Fibroblast of skin of back (primary cell): ENCODE data around the gene GMEB2.
"Not testable (repeated sequence)": the region's sequence is repeated elsewhere in the genome, so short reads cannot be mapped to it uniquely, and the experiment has no call there.

ENCODE experiments used
- DNase-seq: peaks from one replicate; pipeline ENCODE4 v3.0.0-alpha.2; 2013

GMEB2 gene

GRCh38 chr20:63587776-63588591, 38.9 kb downstream of the GMEB2 start:
- no peak for DNase-seq

GRCh38 chr20:63587256-63587655, 39.6 kb downstream of the GMEB2 start:
- no peak for DNase-seq

GRCh38 chr20:63586797-63587196, 40.1 kb downstream of the GMEB2 start:
- no peak for DNase-seq

- DNase-seq: no peak
These were observed 41.0 kb downstream of the GMEB2 start for GRCh38 chr20:63585616-63586565.

GRCh38 chr20:63582382-63583063, 44.4 kb downstream of the GMEB2 start:
- no peak for DNase-seq

GRCh38 chr20:63580796-63581461, 46.0 kb downstream of the GMEB2 start:
- DNase-seq: peak; percentile 27

- DNase-seq: no peak
These were observed 47.7 kb downstream of the GMEB2 start for GRCh38 chr20:63579017-63579694.

GRCh38 chr20:63578224-63579016, 48.5 kb downstream of the GMEB2 start:
- DNase-seq: no peak

GRCh38 chr20:63577317-63577894, 49.5 kb downstream of the GMEB2 start:
- DNase-seq: no peak

GRCh38 chr20:63576311-63576710, 50.6 kb downstream of the GMEB2 start:
- no peak for DNase-seq

GRCh38 chr20:63574829-63575743, 51.8 kb downstream of the GMEB2 start:
- DNase-seq: peak; percentile 9

- DNase-seq: peak; percentile 74
These were observed 52.6 kb downstream of the GMEB2 start, which contains the start of gene HELZ2 for GRCh38 chr20:63574156-63574828. HELZ2 (minus strand) TSS chr20:63574239; CDS start chr20:63572385, 1,854 bp downstream.

GRCh38 chr20:63573647-63574131, 53.2 kb downstream of the GMEB2 start:
- no peak for DNase-seq

- DNase-seq: no peak
These were observed 53.9 kb downstream of the GMEB2 start for GRCh38 chr20:63572788-63573646.

GRCh38 chr20:63572071-63572787, 54.7 kb downstream of the GMEB2 start:
- no peak for DNase-seq

- DNase-seq: not testable (repeated sequence)
These were observed 55.8 kb downstream of the GMEB2 start for GRCh38 chr20:63571087-63571478.
